ENCODE measurements around the gene ST8SIA1. TPM values are rescaled to one million over a fixed set of nuclear protein-coding genes. Genes with fewer than 3 reads are reported as not detected.
"Not testable (repeated sequence)": the region's sequence is repeated elsewhere in the genome, so short reads cannot be mapped to it uniquely, and the experiment has no call there.

The ST8SIA1 gene
- total RNA-seq, 1 donor from 2014 or later: 1.5 TPM

DNA sequence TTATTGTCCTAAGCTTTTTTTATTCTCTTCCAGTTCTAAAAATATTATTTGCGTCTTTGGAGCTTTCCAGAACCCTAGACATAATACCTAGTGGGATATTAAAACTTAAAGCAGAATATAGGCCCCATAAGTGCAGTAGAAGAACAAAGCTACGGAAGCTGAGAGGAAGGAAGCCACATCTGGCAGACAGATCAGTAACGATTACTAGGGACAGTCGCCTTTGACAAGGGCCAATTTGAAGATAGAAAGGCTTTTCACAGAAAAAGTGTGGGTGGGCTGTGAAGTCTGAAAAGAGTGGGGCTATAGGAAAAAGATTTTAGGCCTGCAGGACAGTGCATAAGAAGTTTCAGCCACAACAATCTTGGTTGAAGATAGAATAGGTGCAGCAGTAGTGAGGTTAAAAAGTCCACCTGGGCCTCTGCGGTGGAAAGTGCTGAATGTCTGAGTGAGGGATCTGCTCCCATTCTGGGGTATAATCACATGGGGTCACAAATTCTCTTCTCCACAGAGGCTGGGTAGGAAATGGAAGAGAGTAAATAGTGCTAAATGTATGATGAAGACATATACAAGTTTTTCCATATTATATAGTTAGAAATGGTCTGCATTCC, 174.0 kb downstream of the ST8SIA1 start:
- ATAC-seq: no peak

- not testable (repeated sequence) for ATAC-seq
These were observed 185.2 kb downstream of the ST8SIA1 start for GRCh38 chr12:22149286-22149685.

DNA sequence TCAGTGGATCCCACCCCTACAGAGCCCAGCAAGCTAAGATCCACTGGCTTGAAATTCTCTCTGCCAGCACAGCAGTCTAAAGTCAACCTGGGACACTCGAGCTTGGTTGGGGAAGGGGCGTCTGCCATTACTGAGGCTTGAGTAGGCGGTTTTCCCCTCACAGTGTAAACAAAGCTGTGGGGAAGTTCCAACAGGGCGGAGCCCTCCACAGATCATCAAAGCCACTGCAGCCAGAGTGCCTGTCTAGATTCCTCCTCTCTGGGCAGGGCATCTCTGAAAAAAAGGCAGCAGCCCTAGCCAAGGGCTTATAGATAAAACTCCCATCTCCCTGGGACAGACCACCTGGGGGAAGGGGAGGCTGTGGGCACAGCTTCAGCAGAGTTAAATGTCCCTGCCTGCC, 187.8 kb downstream of the ST8SIA1 start:
- ATAC-seq: not testable (repeated sequence)

Other genes with a start within 250 kb of the ST8SIA1 start
- 19.1 TPM for gene C2CD5, start 209.8 kb upstream of the ST8SIA1 start, total RNA-seq